ENCODE data around the gene EHMT1.

EHMT1 gene

DNA sequence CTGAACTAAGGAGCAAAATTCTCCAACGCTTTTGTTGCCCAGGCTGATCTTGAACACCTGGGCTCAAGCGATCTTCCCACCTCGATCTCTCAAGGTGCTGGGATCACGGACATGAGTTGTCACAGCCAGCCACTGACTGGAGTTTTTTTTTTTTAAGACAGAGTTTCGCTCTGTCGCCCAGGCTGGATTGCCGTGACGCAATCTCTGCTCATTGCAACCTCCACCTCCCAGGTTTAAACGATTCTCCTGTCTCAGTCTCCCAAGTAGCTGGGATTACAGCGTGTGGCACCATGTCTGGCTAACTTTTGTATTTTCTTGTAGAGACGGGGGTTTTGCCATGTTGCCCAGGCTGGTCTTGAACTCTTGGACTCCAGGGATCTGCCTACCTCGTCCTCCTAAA lies 58.2 kb downstream of the EHMT1 start:
- no peak overlapping the region for H2BK5ac ChIP-seq (ENCODE audit: low read depth, low read length, poor library complexity, severe bottlenecking)
- DNase-seq = no peak
- H3K79me1 ChIP-seq (replicated peaks; ENCODE audit: low read length, poor library complexity, severe bottlenecking) = peaks cover 20% of the 10 kb centered on the region
- H3K4me3 ChIP-seq (ENCODE audit: insufficient read depth in 1 of 2, low read depth in 1 of 2, low read length in 2 of 2) = no peak overlapping the region
- no peak overlapping the region for H2AK5ac ChIP-seq (ENCODE audit: low read length, severe bottlenecking)
- H3K27ac ChIP-seq (ENCODE audit: low read length, poor library complexity, severe bottlenecking) = no peak overlapping the region
- H3K9ac ChIP-seq (ENCODE audit: low read length) = no peak overlapping the region
- no peak overlapping the region for H3K14ac ChIP-seq (ENCODE audit: low read length in 2 of 2)
- H3K9me3 ChIP-seq (ENCODE audit: control insufficient read depth, low read length) = no peaks in the 10 kb centered on the region
- no peak overlapping the region for H4K8ac ChIP-seq (ENCODE audit: low read length)
- H3K4me2 ChIP-seq (ENCODE audit: low read length, poor library complexity, severe bottlenecking) = no peak overlapping the region
- H2BK12ac ChIP-seq (ENCODE audit: low read length in 2 of 2) = no peak overlapping the region
- H3K23ac ChIP-seq (ENCODE audit: low read length in 2 of 2) = no peak overlapping the region
- no peak overlapping the region for H2AFZ ChIP-seq (ENCODE audit: low read depth, low read length)
- WGBS = 96% methylated on average over 12 of the region's 12 CpGs
- no peak overlapping the region for H2BK15ac ChIP-seq (ENCODE audit: low read depth, poor library complexity, severe bottlenecking)
- H2BK120ac ChIP-seq (ENCODE audit: low read depth, low read length) = no peak overlapping the region
- H3K36me3 ChIP-seq (ENCODE audit: control insufficient read depth in 1 of 2, insufficient read depth in 2 of 2, low read depth in 1 of 2, low read length in 2 of 2) = peaks cover 9 to 14% of the 10 kb centered on the region in 2 experiments
- H3K4me1 ChIP-seq (ENCODE audit: control insufficient read depth, insufficient read depth, low read depth, low read length) = peaks cover 32% of the 10 kb centered on the region
- H3K27me3 ChIP-seq (ENCODE audit: control insufficient read depth in 1 of 2, insufficient read depth in 1 of 2, low read length in 2 of 2) = no peaks in the 10 kb centered on the region
- H4K91ac ChIP-seq (ENCODE audit: low read length) = no peak overlapping the region
- H3K18ac ChIP-seq (ENCODE audit: low read depth in 1 of 2, low read length in 2 of 2) = no peak overlapping the region
- H3K4ac ChIP-seq (ENCODE audit: low read depth in 1 of 2, low read length in 2 of 2) = no peak overlapping the region

GRCh38 chr9:137678202-137678601 lies 59.4 kb downstream of the EHMT1 start:
- no peak overlapping the region for H3K14ac ChIP-seq (ENCODE audit: low read length in 2 of 2)
- no peaks in the 10 kb centered on the region for H3K9me3 ChIP-seq (ENCODE audit: control insufficient read depth, low read length)
- peaks cover 9 to 16% of the 10 kb centered on the region in 2 experiments for H3K36me3 ChIP-seq (ENCODE audit: control insufficient read depth in 1 of 2, insufficient read depth in 2 of 2, low read depth in 1 of 2, low read length in 2 of 2)
- no peak overlapping the region for H2AFZ ChIP-seq (ENCODE audit: low read depth, low read length)
- H3K4ac ChIP-seq (ENCODE audit: low read depth in 1 of 2, low read length in 2 of 2) = no peak overlapping the region
- no peak overlapping the region for H3K4me2 ChIP-seq (ENCODE audit: low read length, poor library complexity, severe bottlenecking)
- no peak overlapping the region for H4K8ac ChIP-seq (ENCODE audit: low read length)
- peaks cover 37% of the 10 kb centered on the region for H3K4me1 ChIP-seq (ENCODE audit: control insufficient read depth, insufficient read depth, low read depth, low read length)
- H3K23ac ChIP-seq (ENCODE audit: low read length in 2 of 2) = no peak overlapping the region
- no peaks in the 10 kb centered on the region for H3K27me3 ChIP-seq (ENCODE audit: control insufficient read depth in 1 of 2, insufficient read depth in 1 of 2, low read length in 2 of 2)
- H3K27ac ChIP-seq (ENCODE audit: low read length, poor library complexity, severe bottlenecking) = no peak overlapping the region
- H3K18ac ChIP-seq (ENCODE audit: low read depth in 1 of 2, low read length in 2 of 2) = no peak overlapping the region
- peaks cover 23% of the 10 kb centered on the region for H3K79me1 ChIP-seq (replicated peaks; ENCODE audit: low read length, poor library complexity, severe bottlenecking)
- no peak overlapping the region for H4K91ac ChIP-seq (ENCODE audit: low read length)
- H3K4me3 ChIP-seq (ENCODE audit: insufficient read depth in 1 of 2, low read depth in 1 of 2, low read length in 2 of 2) = no peak overlapping the region
- no peak for DNase-seq
- no peak overlapping the region for H2AK5ac ChIP-seq (ENCODE audit: low read length, severe bottlenecking)
- H2BK120ac ChIP-seq (ENCODE audit: low read depth, low read length) = no peak overlapping the region
- H2BK15ac ChIP-seq (ENCODE audit: low read depth, poor library complexity, severe bottlenecking) = no peak overlapping the region
- no peak overlapping the region for H2BK12ac ChIP-seq (ENCODE audit: low read length in 2 of 2)
- no peak overlapping the region for H2BK5ac ChIP-seq (ENCODE audit: low read depth, low read length, poor library complexity, severe bottlenecking)
- over 99% methylated on average over 12 of the region's 12 CpGs for WGBS
- no peak overlapping the region for H3K9ac ChIP-seq (ENCODE audit: low read length)

DNA sequence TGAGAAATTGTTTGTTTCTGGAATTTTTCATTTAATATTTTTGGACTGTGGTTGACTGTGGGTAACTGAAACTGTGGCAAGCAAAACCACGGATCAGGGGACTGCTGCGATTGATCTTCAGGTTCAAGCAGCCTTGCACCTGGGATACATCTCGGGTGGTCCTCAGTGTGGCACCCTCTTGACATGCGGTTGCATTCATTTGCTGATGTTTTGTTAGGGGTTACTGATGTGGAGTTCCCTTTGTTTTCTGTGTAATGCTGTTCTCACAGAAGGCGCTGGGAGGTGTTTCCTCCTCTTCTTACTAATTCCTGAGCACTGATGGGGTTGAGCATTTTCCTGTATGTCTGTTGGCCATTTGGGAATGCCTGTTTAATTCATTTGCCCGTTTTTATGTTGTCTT lies 60.4 kb downstream of the EHMT1 start:
- no peak overlapping the region for H3K27ac ChIP-seq (ENCODE audit: low read length, poor library complexity, severe bottlenecking)
- no peak overlapping the region for H2BK12ac ChIP-seq (ENCODE audit: low read length in 2 of 2)
- H2AFZ ChIP-seq (ENCODE audit: low read depth, low read length) = no peak overlapping the region
- no peak overlapping the region for H2BK5ac ChIP-seq (ENCODE audit: low read depth, low read length, poor library complexity, severe bottlenecking)
- DNase-seq = no peak
- no peak overlapping the region for H4K91ac ChIP-seq (ENCODE audit: low read length)
- no peak overlapping the region for H2BK120ac ChIP-seq (ENCODE audit: low read depth, low read length)
- H4K8ac ChIP-seq (ENCODE audit: low read length) = no peak overlapping the region
- no peak overlapping the region for H3K4me3 ChIP-seq (ENCODE audit: insufficient read depth in 1 of 2, low read depth in 1 of 2, low read length in 2 of 2)
- H3K23ac ChIP-seq (ENCODE audit: low read length in 2 of 2) = no peak overlapping the region
- H3K36me3 ChIP-seq (ENCODE audit: control insufficient read depth in 1 of 2, insufficient read depth in 2 of 2, low read depth in 1 of 2, low read length in 2 of 2) = peaks cover 9 to 13% of the 10 kb centered on the region in 2 experiments
- no peak overlapping the region for H3K4ac ChIP-seq (ENCODE audit: low read depth in 1 of 2, low read length in 2 of 2)
- H3K27me3 ChIP-seq (ENCODE audit: control insufficient read depth in 1 of 2, insufficient read depth in 1 of 2, low read length in 2 of 2) = no peaks in the 10 kb centered on the region
- peaks cover 21% of the 10 kb centered on the region for H3K79me1 ChIP-seq (replicated peaks; ENCODE audit: low read length, poor library complexity, severe bottlenecking)
- H3K14ac ChIP-seq (ENCODE audit: low read length in 2 of 2) = no peak overlapping the region
- H3K4me2 ChIP-seq (ENCODE audit: low read length, poor library complexity, severe bottlenecking) = no peak overlapping the region
- H3K4me1 ChIP-seq (ENCODE audit: control insufficient read depth, insufficient read depth, low read depth, low read length) = peaks cover 30% of the 10 kb centered on the region
- no peak overlapping the region for H2BK15ac ChIP-seq (ENCODE audit: low read depth, poor library complexity, severe bottlenecking)
- H2AK5ac ChIP-seq (ENCODE audit: low read length, severe bottlenecking) = no peak overlapping the region
- H3K9ac ChIP-seq (ENCODE audit: low read length) = no peak overlapping the region
- no peak overlapping the region for H3K18ac ChIP-seq (ENCODE audit: low read depth in 1 of 2, low read length in 2 of 2)
- 63% methylated on average over 4 of the region's 6 CpGs for WGBS
- H3K9me3 ChIP-seq (ENCODE audit: control insufficient read depth, low read length) = no peaks in the 10 kb centered on the region

GRCh38 chr9:137679695-137680305 lies 61.0 kb downstream of the EHMT1 start:
- no peaks in the 10 kb centered on the region for H3K27me3 ChIP-seq (ENCODE audit: control insufficient read depth in 1 of 2, insufficient read depth in 1 of 2, low read length in 2 of 2)
- no peak overlapping the region for H2BK12ac ChIP-seq (ENCODE audit: low read length in 2 of 2)
- H4K91ac ChIP-seq (ENCODE audit: low read length) = no peak overlapping the region
- H3K18ac ChIP-seq (ENCODE audit: low read depth in 1 of 2, low read length in 2 of 2) = no peak overlapping the region
- no peak overlapping the region for H3K9ac ChIP-seq (ENCODE audit: low read length)
- H2BK120ac ChIP-seq (ENCODE audit: low read depth, low read length) = no peak overlapping the region
- no peak for DNase-seq
- peaks cover 9 to 13% of the 10 kb centered on the region in 2 experiments for H3K36me3 ChIP-seq (ENCODE audit: control insufficient read depth in 1 of 2, insufficient read depth in 2 of 2, low read depth in 1 of 2, low read length in 2 of 2)
- H3K27ac ChIP-seq (ENCODE audit: low read length, poor library complexity, severe bottlenecking) = no peak overlapping the region
- H2AK5ac ChIP-seq (ENCODE audit: low read length, severe bottlenecking) = no peak overlapping the region
- H2AFZ ChIP-seq (ENCODE audit: low read depth, low read length) = no peak overlapping the region
- no peak overlapping the region for H2BK15ac ChIP-seq (ENCODE audit: low read depth, poor library complexity, severe bottlenecking)
- H3K9me3 ChIP-seq (ENCODE audit: control insufficient read depth, low read length) = no peaks in the 10 kb centered on the region
- no peak overlapping the region for H3K23ac ChIP-seq (ENCODE audit: low read length in 2 of 2)
- H3K4me2 ChIP-seq (ENCODE audit: low read length, poor library complexity, severe bottlenecking) = no peak overlapping the region
- H3K14ac ChIP-seq (ENCODE audit: low read length in 2 of 2) = no peak overlapping the region
- H4K8ac ChIP-seq (ENCODE audit: low read length) = no peak overlapping the region
- no peak overlapping the region for H3K4ac ChIP-seq (ENCODE audit: low read depth in 1 of 2, low read length in 2 of 2)
- WGBS = 96% methylated on average over 7 of the region's 7 CpGs
- H3K4me1 ChIP-seq (ENCODE audit: control insufficient read depth, insufficient read depth, low read depth, low read length) = peaks cover 25% of the 10 kb centered on the region
- H3K79me1 ChIP-seq (replicated peaks; ENCODE audit: low read length, poor library complexity, severe bottlenecking) = peaks cover 19% of the 10 kb centered on the region
- H3K4me3 ChIP-seq (ENCODE audit: insufficient read depth in 1 of 2, low read depth in 1 of 2, low read length in 2 of 2) = no peak overlapping the region
- no peak overlapping the region for H2BK5ac ChIP-seq (ENCODE audit: low read depth, low read length, poor library complexity, severe bottlenecking)
